B cell (primary cell): ENCODE data around the gene LRRC61. TPM values are rescaled to one million over a fixed set of nuclear protein-coding genes. Genes with fewer than 3 reads are reported as not detected.
A peak's percentile ranks its signal among the peaks of the same experiment; 100 is the strongest.

Experiments used
- ATAC-seq: fragments of 200-7000 bp; cut with Tn5 transposase; one replicate; pipeline ENCODE4 v1.10.0; 2021; ENCODE audit warnings: low read depth, mild to moderate bottlenecking, moderate number of reproducible peaks, moderate library complexity
- CTCF ChIA-PET: fragments of 350-600 bp; sonication (Branson Sonifier 250); formaldehyde crosslinking; loops from one replicate; lab custom pipeline; 2021; ENCODE audit warnings: antibody characterized with exemption, inconsistent platforms; lab: Charles Lee
- POLR2A ChIA-PET: fragments of 350-600 bp; sonication (Branson Sonifier 250); formaldehyde crosslinking; loops from one replicate; lab custom pipeline; 2021; ENCODE audit warnings: antibody characterized with exemption; lab: Charles Lee
- DNase-seq: peaks from one replicate; pipeline ENCODE4 v3.0.0; 2013
- H2AFZ ChIP-seq: 2 replicates; pipeline ENCODE4 v1.6.1; 2012; ENCODE audit warnings: mild to moderate bottlenecking, low read depth, low read length; ENCODE audit not compliant: insufficient read depth, poor library complexity, severe bottlenecking
- H3K27ac ChIP-seq, 2 donors: 1 replicate in 1 of 2; 2 replicates in 1 of 2; pipeline ENCODE4 v1.5.1; 2012 to 2013; ENCODE audit warnings: low read length in 2 of 2, mild to moderate bottlenecking in 2 of 2, moderate library complexity in 1 of 2
- H3K27me3 ChIP-seq, 4 experiments: fragments of 200-600 bp in 1 of 4; sonication (generic) in 1 of 4; replicated peaks in 1 of 4; 1 replicate in 2 of 4; 2 replicates in 2 of 4; pipeline versions ENCODE4 v1.6.1 to v1.7.0; 2013 to 2016; ENCODE audit warnings: low read length in 3 of 4, mild to moderate bottlenecking in 2 of 4, mixed read lengths in 1 of 4, moderate library complexity in 1 of 4; ENCODE audit not compliant: insufficient read depth in 4 of 4, control insufficient read depth in 3 of 4; ENCODE audit errors: control extremely low read depth in 1 of 4
- H3K36me3 ChIP-seq, 2 experiments: replicated peaks in 1 of 2; 1 replicate in 1 of 2; 2 replicates in 1 of 2; pipeline versions ENCODE4 v1.6.1 to v1.7.1; 2013; ENCODE audit warnings: low read length in 1 of 2; ENCODE audit not compliant: insufficient read depth in 2 of 2, control insufficient read depth in 1 of 2; ENCODE audit errors: control extremely low read depth in 1 of 2, extremely low read depth in 1 of 2
- H3K4me1 ChIP-seq, 2 donors: fragments of 200-600 bp in 1 of 2; sonication (generic) in 1 of 2; 1 replicate in 1 of 2; 2 replicates in 1 of 2; pipeline versions ENCODE4 v1.5.1 to v1.6.1; 2013 to 2017; ENCODE audit warnings: low read length in 2 of 2; ENCODE audit not compliant: control insufficient read depth in 2 of 2, insufficient read depth in 2 of 2
- H3K4me2 ChIP-seq: replicated peaks from 2 replicates; pipeline ENCODE3; 2012; ENCODE audit warnings: mild to moderate bottlenecking, low read depth, low read length; ENCODE audit not compliant: poor library complexity, severe bottlenecking
- H3K4me3 ChIP-seq, 5 experiments: fragments of 200-600 bp in 1 of 5; sonication (generic) in 1 of 5; 1 replicate in 3 of 5; 2 replicates in 2 of 5; pipeline versions ENCODE4 v1.5.1 to v1.7.0; 2011 to 2016; ENCODE audit warnings: low read length in 4 of 5, mild to moderate bottlenecking in 4 of 5, low read depth in 2 of 5, control low read depth in 1 of 5, moderate library complexity in 1 of 5; ENCODE audit not compliant: insufficient read depth in 1 of 5; ENCODE audit errors: control extremely low read depth in 1 of 5, extremely low read depth in 1 of 5
- H3K79me2 ChIP-seq: fragments of 200-600 bp; sonication (generic); one replicate; pipeline ENCODE4 v1.6.0; 2016; ENCODE audit warnings: low read length; ENCODE audit not compliant: control insufficient read depth, insufficient read depth
- H3K9ac ChIP-seq: fragments of 200-600 bp; sonication (generic); 2 replicates; pipeline ENCODE4 v1.6.1; 2017; ENCODE audit warnings: mild to moderate bottlenecking, low read length, moderate library complexity
- H3K9me3 ChIP-seq, 3 donors: one replicate each; pipeline versions ENCODE4 v1.6.1 to v1.7.1; 2013; ENCODE audit warnings: low read length in 2 of 3; ENCODE audit not compliant: control insufficient read depth in 2 of 3, insufficient read depth in 1 of 3; ENCODE audit errors: control extremely low read depth in 1 of 3
- H4K20me1 ChIP-seq: 2 replicates; pipeline ENCODE4 v1.6.0; 2012; ENCODE audit warnings: mild to moderate bottlenecking, low read length; ENCODE audit not compliant: insufficient read depth, control insufficient read depth, poor library complexity, severe bottlenecking
- H3K27ac Mint-ChIP-seq: one replicate; pipeline ENCODE4 v1.8.0; 2021; ENCODE audit warnings: mixed read lengths
- H3K27me3 Mint-ChIP-seq: one replicate; pipeline ENCODE4 v1.8.0; 2021; ENCODE audit warnings: mixed read lengths
- H3K4me1 Mint-ChIP-seq: one replicate; pipeline ENCODE4 v1.8.0; 2021; ENCODE audit warnings: mixed read lengths
- H3K4me3 Mint-ChIP-seq: one replicate; pipeline ENCODE4 v1.8.0; 2021; ENCODE audit warnings: mixed read lengths
- H3K9me3 Mint-ChIP-seq: one replicate; pipeline ENCODE4 v1.8.0; 2022; ENCODE audit warnings: mixed read lengths; ENCODE audit not compliant: insufficient read depth
- EZH2 ChIP-seq: IDR thresholded peaks from 2 replicates; pipeline ENCODE4 v1.6.1; 2012; ENCODE audit warnings: borderline replicate concordance, low read depth, mild to moderate bottlenecking, moderate library complexity, low read length; ENCODE audit not compliant: insufficient read depth, poor library complexity, severe bottlenecking
- WGBS: methylation state at CpG from one replicate; pipeline ENCODE4 v1.1.5; 2013; ENCODE audit warnings: missing lambda C conversion rate; ENCODE audit not compliant: insufficient coverage; 5-methylcytosine and 5-hydroxymethylcytosine counted together
- intact Hi-C: fragments of 100-400 bp; cut with micrococcal nuclease; formaldehyde crosslinking; loops from one replicate; pipeline ENCODE4 v1.10.0; 2022
- polyA plus RNA-seq: library from polyadenylated mRNA; depleted of rRNA; stranded (reverse); fragments of >200 nt; gene quantifications from 2 replicates; pipeline ENCODE4 v1.2.3, GENCODE V29; 2012
- total RNA-seq, 2 donors: library from RNA; stranded (reverse); fragments of 120-200 nt in 1 of 2; gene quantifications; 1 replicate in 1 of 2; 2 replicates in 1 of 2; pipeline versions ENCODE4 v1.2.3 to v1.2.4, GENCODE V29; 2013 to 2022
- TF ChIP-seq, protein P1 (sequence below): fragments of 200-600 bp; IDR thresholded peaks from one replicate; pipeline ENCODE4 v1.8.0; 2022; ENCODE audit warnings: antibody characterized with exemption, mild to moderate bottlenecking

Gene LRRC61
- total and polyA plus RNA-seq, 2 donors (not counting 1 experiment from before 2014, with no cell fraction given): 12.8 to 12.9 TPM

DNA sequence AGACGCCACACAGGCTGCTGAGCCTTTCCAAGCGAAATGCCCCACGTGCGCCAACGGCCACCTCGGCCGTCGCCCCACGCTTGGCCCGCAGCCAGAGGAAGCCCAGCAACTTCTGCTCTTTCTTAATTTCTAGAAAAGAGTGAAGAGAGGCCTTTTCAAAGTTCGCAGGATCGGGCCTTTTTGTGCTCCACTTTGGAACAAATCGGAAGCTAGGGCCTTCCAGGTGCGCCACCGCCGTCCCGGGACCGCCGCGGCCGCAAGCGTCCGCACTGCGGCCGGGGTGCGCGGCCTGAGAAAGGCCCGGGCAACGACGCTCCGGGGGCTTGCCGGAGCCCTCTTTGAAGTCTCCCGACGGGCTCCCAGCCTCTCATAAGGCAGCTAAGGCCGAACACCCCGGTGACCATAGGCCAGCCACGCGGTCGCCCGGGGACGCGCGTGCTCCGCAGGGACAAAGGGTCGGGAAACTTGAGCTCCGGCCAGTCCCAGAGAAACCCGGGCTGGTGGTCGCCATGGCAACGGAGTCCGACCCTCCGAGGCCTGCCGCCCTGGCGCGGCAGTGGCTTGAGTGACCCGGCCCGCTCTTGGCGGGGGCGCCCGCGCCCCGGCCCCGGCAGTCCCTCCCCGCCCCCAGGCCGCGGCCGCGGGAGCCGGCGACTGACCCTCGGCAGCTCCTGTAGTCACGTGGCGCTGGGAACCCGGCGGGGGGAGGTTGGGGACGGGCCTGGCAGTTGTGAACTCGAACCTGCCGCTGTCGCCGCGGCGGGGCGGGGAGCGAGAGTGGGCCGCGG lies 45.1 kb downstream of the LRRC61 start, which contains the start of gene REPIN1:
TSS of gene REPIN1 (plus strand) at position 727 of the 788 bp plus-strand sequence. CDS start 890 bp downstream, outside the sequence.
- peak; percentile 89 for DNase-seq
- H3K4me1 Mint-ChIP-seq: peaks cover 69% of the 10 kb centered on the region
- under 1% methylated on average over 85 of the region's 85 CpGs for WGBS
- CTCF ChIA-PET: interaction anchor here (1.5 to 7.3 kb wide), 6 partner anchors 10 to 81 kb away, joined by 3 to 71 read pairs (median 12); a partner anchor contains a TSS
- H3K27ac Mint-ChIP-seq: peak within 1 kb of the TSS; percentile 98
- peak within 1 kb of the TSS; percentile 62 to 98 (median 82) for H3K4me3 ChIP-seq
- peaks cover 57 to 72% of the 10 kb centered on the region in 2 donors for H3K4me1 ChIP-seq
- intact Hi-C loops: loop anchor here (2.0 to 10.0 kb wide), 3 partner anchors 67 to 691 kb away; partner anchors contain the start of genes ABCB8, ATG9B and SLC4A2
- ATAC-seq: peak; percentile 49
- H3K36me3 ChIP-seq: peaks cover 0 to 22% of the 10 kb centered on the region in 2 experiments
- no peaks in the 10 kb centered on the region for H3K9me3 ChIP-seq
- H3K4me3 Mint-ChIP-seq: peak within 1 kb of the TSS; percentile 92
- peaks cover 24% of the 10 kb centered on the region for H3K79me2 ChIP-seq
- H3K27me3 Mint-ChIP-seq: no peaks in the 10 kb centered on the region
- peak within 1 kb of the TSS; percentile 88 for H3K9ac ChIP-seq
- H3K27ac ChIP-seq: peak within 1 kb of the TSS; percentile 98 to 99
- no peaks in the 10 kb centered on the region for H3K9me3 Mint-ChIP-seq
- H2AFZ ChIP-seq: peak within 1 kb of the TSS; percentile 76
- H3K4me2 ChIP-seq: peak within 1 kb of the TSS; percentile 85
- POLR2A ChIA-PET: interaction anchor here (0.5 to 6.6 kb wide), 6 partner anchors 11 to 963 kb away, joined by 4 to 120 read pairs (median 8); partner anchors contain the start of gene ZNF775
- H3K27me3 ChIP-seq: no peaks in the 10 kb centered on the region
- peaks cover 20% of the 10 kb centered on the region for H4K20me1 ChIP-seq
- TF ChIP-seq EZH2: no peak
- TF ChIP-seq, protein P1, sequence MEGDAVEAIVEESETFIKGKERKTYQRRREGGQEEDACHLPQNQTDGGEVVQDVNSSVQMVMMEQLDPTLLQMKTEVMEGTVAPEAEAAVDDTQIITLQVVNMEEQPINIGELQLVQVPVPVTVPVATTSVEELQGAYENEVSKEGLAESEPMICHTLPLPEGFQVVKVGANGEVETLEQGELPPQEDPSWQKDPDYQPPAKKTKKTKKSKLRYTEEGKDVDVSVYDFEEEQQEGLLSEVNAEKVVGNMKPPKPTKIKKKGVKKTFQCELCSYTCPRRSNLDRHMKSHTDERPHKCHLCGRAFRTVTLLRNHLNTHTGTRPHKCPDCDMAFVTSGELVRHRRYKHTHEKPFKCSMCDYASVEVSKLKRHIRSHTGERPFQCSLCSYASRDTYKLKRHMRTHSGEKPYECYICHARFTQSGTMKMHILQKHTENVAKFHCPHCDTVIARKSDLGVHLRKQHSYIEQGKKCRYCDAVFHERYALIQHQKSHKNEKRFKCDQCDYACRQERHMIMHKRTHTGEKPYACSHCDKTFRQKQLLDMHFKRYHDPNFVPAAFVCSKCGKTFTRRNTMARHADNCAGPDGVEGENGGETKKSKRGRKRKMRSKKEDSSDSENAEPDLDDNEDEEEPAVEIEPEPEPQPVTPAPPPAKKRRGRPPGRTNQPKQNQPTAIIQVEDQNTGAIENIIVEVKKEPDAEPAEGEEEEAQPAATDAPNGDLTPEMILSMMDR: no peak
